ENCODE measurements around the gene TOP3B.

TOP3B gene

DNA sequence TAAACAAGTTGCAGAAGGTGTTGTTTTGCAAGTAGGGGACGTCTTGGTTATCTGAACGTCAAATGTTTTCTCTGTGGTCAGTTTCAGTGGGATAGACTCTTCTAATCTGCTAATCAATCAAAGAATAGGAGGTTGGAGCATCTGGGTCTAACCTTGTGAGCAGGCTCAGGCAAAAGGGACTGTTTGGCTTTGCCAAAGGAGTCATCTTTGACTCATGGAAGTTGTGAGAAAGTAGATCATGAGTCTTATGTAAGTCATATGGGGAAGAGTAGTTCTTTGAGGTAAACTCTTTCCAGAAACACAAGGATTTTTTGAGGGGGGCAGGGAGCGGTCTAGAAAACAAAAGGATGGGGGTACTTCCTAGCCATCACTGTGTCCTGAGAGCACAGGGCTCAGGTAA, 27.1 kb upstream of the TOP3B start:
- DNase-seq: no peak
- Histone ChIP-seq H3K9ac (ENCODE audit: low read length) (no peak overlapping the region), H3K27me3 (replicated peaks; ENCODE audit: insufficient read depth, low read length) (no peaks in the 10 kb centered on the region), H3K27ac (ENCODE audit: low read length) (no peak overlapping the region), H3K79me2 (ENCODE audit: low read length) (no peaks in the 10 kb centered on the region), H4K20me1 (ENCODE audit: insufficient read depth, low read length) (no peaks in the 10 kb centered on the region), H3K9me3 (replicated peaks; ENCODE audit: insufficient read depth, low read length) (no peaks in the 10 kb centered on the region), H2AFZ (ENCODE audit: low read length) (no peak overlapping the region), H3F3A (ENCODE audit: insufficient read depth, low read length) (no peaks in the 10 kb centered on the region), H3K9me2 (replicated peaks; ENCODE audit: insufficient read depth, low read length) (no peaks in the 10 kb centered on the region), H3K36me3 (replicated peaks; ENCODE audit: insufficient read depth, low read length) (no peaks in the 10 kb centered on the region), H3K4me2 (ENCODE audit: low read depth, low read length) (no peak overlapping the region), H3K4me1 (ENCODE audit: low read length) (no peaks in the 10 kb centered on the region), H3K4me3 (ENCODE audit: low read length) (no peak overlapping the region)
- TF ChIP-seq, protein P1, sequence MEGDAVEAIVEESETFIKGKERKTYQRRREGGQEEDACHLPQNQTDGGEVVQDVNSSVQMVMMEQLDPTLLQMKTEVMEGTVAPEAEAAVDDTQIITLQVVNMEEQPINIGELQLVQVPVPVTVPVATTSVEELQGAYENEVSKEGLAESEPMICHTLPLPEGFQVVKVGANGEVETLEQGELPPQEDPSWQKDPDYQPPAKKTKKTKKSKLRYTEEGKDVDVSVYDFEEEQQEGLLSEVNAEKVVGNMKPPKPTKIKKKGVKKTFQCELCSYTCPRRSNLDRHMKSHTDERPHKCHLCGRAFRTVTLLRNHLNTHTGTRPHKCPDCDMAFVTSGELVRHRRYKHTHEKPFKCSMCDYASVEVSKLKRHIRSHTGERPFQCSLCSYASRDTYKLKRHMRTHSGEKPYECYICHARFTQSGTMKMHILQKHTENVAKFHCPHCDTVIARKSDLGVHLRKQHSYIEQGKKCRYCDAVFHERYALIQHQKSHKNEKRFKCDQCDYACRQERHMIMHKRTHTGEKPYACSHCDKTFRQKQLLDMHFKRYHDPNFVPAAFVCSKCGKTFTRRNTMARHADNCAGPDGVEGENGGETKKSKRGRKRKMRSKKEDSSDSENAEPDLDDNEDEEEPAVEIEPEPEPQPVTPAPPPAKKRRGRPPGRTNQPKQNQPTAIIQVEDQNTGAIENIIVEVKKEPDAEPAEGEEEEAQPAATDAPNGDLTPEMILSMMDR (IDR thresholded peaks at IDR 0.05; ENCODE audit: low read length): no peak
- TF ChIP-seq EZH2 (optimal IDR thresholded peaks at IDR 0.05; ENCODE audit: low read depth, low read length) (no peak), EZH2phosphoT487 (IDR thresholded peaks at IDR 0.05; ENCODE audit: low read length) (no peak)

DNA sequence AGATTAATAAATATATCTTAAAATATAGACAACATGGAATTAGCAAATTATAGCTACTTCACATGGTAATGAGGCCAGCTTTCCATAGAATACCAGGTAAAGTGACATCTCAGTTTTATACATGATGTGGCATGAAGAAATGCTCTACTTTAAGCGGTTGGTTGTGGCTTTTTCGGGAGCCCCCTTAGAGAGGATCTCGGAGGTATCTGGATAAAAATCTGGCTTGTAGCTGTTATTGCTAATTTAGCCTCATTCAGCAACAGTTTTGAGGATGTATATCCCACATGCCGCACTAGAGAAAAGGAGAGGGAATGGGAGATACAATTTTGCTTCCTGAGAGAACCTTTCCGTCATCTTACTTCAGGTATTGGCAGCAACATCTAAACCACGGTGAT, 24.0 kb upstream of the TOP3B start:
- no peak overlapping the region for H3K4me3 ChIP-seq (ENCODE audit: low read length)
- H3K9ac ChIP-seq (ENCODE audit: low read length): no peak overlapping the region
- TF ChIP-seq EZH2phosphoT487 (IDR thresholded peaks at IDR 0.05; ENCODE audit: low read length): no peak
- TF ChIP-seq, protein P1 (IDR thresholded peaks at IDR 0.05; ENCODE audit: low read length): no peak
- TF ChIP-seq EZH2 (optimal IDR thresholded peaks at IDR 0.05; ENCODE audit: low read depth, low read length): no peak
- H3K36me3 ChIP-seq (replicated peaks; ENCODE audit: insufficient read depth, low read length): no peaks in the 10 kb centered on the region
- no peak overlapping the region for H2AFZ ChIP-seq (ENCODE audit: low read length)
- no peaks in the 10 kb centered on the region for H3K4me1 ChIP-seq (ENCODE audit: low read length)
- H3F3A ChIP-seq (ENCODE audit: insufficient read depth, low read length): no peaks in the 10 kb centered on the region
- H3K9me3 ChIP-seq (replicated peaks; ENCODE audit: insufficient read depth, low read length): no peaks in the 10 kb centered on the region
- no peaks in the 10 kb centered on the region for H3K79me2 ChIP-seq (ENCODE audit: low read length)
- H3K27me3 ChIP-seq (replicated peaks; ENCODE audit: insufficient read depth, low read length): no peaks in the 10 kb centered on the region
- no peak overlapping the region for H3K27ac ChIP-seq (ENCODE audit: low read length)
- no peak for DNase-seq
- no peaks in the 10 kb centered on the region for H4K20me1 ChIP-seq (ENCODE audit: insufficient read depth, low read length)
- no peak overlapping the region for H3K4me2 ChIP-seq (ENCODE audit: low read depth, low read length)
- H3K9me2 ChIP-seq (replicated peaks; ENCODE audit: insufficient read depth, low read length): no peaks in the 10 kb centered on the region

DNA sequence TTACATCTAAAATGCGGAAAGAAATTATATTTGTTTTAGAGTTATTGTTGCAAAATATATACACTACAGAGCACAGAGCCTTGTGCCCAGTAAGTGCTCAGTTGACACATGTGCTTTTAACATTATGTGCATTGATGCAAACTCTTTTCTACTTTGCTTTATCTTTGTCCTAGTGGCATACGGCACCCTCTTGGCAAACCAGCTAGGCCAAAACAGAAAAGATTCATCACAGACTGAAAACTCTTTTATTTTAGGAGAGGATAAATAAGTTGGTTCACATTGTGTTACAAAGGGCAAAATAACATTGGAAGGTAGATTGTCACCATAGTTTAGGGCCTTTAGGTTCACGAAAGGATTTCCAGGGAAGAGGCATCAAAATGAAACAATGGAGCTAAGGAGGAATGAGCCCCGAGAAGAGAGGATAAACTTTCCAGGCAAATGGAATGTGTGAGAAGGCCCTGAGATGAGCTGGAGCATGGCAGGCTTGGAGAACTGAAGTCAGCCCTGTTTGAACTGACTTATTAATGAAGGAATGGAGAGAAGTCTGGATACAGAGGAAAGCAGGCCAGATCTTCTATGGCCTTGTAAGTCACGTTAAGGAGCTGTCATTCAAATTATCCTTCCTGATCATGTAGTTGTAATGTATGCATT, 23.5 kb upstream of the TOP3B start:
- H3K9me3 ChIP-seq (replicated peaks; ENCODE audit: insufficient read depth, low read length): no peaks in the 10 kb centered on the region
- no peak for TF ChIP-seq EZH2phosphoT487 (IDR thresholded peaks at IDR 0.05; ENCODE audit: low read length)
- TF ChIP-seq EZH2 (optimal IDR thresholded peaks at IDR 0.05; ENCODE audit: low read depth, low read length): no peak
- TF ChIP-seq, protein P1 (IDR thresholded peaks at IDR 0.05; ENCODE audit: low read length): no peak
- H3K79me2 ChIP-seq (ENCODE audit: low read length): no peaks in the 10 kb centered on the region
- H3K27me3 ChIP-seq (replicated peaks; ENCODE audit: insufficient read depth, low read length): no peaks in the 10 kb centered on the region
- no peak overlapping the region for H3K4me2 ChIP-seq (ENCODE audit: low read depth, low read length)
- H3K27ac ChIP-seq (ENCODE audit: low read length): no peak overlapping the region
- DNase-seq: no peak
- H3K4me3 ChIP-seq (ENCODE audit: low read length): no peak overlapping the region
- no peak overlapping the region for H2AFZ ChIP-seq (ENCODE audit: low read length)
- no peaks in the 10 kb centered on the region for H3K36me3 ChIP-seq (replicated peaks; ENCODE audit: insufficient read depth, low read length)
- H3K9me2 ChIP-seq (replicated peaks; ENCODE audit: insufficient read depth, low read length): no peaks in the 10 kb centered on the region
- H3K9ac ChIP-seq (ENCODE audit: low read length): no peak overlapping the region
- H4K20me1 ChIP-seq (ENCODE audit: insufficient read depth, low read length): no peaks in the 10 kb centered on the region
- H3K4me1 ChIP-seq (ENCODE audit: low read length): no peaks in the 10 kb centered on the region
- no peaks in the 10 kb centered on the region for H3F3A ChIP-seq (ENCODE audit: insufficient read depth, low read length)
